ENCODE data around the gene CGNL1.

- TF ChIP-seq CTCF (IDR thresholded peaks at IDR 0.05) (no peak), POLR2A (IDR thresholded peaks at IDR 0.05) (no peak), POLR2AphosphoS5 (IDR thresholded peaks at IDR 0.05) (no peak), EP300 (IDR thresholded peaks at IDR 0.05) (no peak)
These were observed 25.2 kb downstream of the CGNL1 start for GRCh38 chr15:57401546-57401945.
